Fibroblast of skin of abdomen (primary cell): Measurements from ENCODE around the gene TMBIM4. TPM values are rescaled to one million over a fixed set of nuclear protein-coding genes. Genes with fewer than 3 reads are reported as not detected.
"Not testable (repeated sequence)": the region's sequence is repeated elsewhere in the genome, so short reads cannot be mapped to it uniquely, and the experiment has no call there.

ENCODE experiments used
- DNase-seq: peaks from one replicate; pipeline ENCODE4 v3.0.0-alpha.2; 2013
- polyA plus RNA-seq, 2 experiments: library from polyadenylated mRNA; unstranded; fragments of 120-200 nt; gene quantifications; one replicate each; pipeline ENCODE4 v1.2.1, GENCODE V29; 2013; ENCODE audit not compliant: insufficient read length in 2 of 2

The TMBIM4 gene, protein sequence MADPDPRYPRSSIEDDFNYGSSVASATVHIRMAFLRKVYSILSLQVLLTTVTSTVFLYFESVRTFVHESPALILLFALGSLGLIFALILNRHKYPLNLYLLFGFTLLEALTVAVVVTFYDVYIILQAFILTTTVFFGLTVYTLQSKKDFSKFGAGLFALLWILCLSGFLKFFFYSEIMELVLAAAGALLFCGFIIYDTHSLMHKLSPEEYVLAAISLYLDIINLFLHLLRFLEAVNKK
- 49.3 TPM for polyA plus RNA-seq (2013, experiment 1 of 2; ENCODE audit: insufficient read length)
- polyA plus RNA-seq (2013, experiment 2 of 2; ENCODE audit: insufficient read length) = 55.9 TPM

DNA sequence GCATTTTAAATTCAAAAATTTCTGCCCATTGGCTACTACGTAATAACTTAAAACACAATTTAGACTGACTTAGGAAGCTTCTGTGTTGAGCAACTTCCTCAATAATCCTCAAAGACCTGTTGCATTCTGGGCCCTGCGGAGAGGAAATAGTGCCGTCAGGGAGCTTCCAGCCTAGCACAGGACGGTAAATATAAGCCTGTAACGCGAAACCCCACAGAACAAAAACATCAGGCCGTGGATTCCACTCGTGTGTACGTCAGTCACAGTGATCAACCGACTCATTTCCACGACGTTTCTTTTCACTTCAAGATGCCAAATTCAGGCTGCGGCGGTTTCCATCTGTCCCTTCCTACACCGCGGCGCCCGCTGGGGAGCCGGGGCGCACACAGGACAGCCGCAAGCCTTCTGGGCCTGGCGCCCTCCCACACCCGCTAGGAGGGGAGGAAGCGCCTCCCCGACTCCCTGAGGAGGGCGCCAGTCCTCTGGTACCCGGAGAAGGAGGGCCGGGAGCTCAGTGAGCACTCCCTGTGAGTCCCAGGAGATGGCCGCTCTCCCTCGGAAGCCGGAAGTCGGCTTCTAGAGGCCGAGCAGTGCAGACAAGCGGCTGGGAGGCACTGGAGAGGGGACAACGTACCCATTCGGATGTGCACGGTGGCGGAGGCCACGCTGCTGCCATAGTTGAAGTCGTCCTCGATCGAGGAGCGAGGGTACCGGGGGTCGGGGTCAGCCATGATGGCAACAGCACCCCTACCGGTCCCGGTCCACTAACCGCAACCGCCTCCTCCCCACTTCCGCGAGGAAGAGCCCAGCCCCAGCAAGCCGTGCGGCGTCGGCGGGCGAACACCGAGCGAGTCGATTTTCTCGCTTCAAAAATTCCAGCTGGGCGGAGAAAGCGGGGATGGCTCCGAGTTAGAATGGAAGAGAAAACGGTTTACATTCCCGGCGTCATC lies at the start of gene TMBIM4:
Gene TMBIM4, minus strand, starts transcription at position 776 of the 950 bp plus-strand sequence. Its CDS starts 45 bp downstream, at position 731.
- peak; percentile 94 for DNase-seq

GRCh38 chr12:66217342-66217917 lies 47.6 kb upstream of the TMBIM4 start:
- DNase-seq = no peak

DNA sequence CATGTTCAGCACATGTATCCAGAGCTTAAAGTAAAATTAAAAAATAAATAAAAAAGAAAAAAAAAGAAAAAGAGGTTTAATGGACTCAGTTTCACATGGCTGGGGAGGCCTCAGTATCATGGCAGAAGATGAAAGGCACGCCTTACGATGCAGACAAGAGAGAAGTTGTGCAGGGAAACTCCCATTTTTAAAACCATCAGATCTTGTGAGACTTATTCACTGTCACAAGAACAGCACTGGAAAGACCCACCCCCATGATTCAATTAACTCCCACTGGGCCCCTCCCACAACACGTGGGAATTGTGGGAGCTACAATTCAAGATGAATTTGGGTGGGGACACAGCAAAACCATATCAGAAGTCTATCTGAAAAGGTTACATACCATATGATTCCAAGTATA lies 43.2 kb upstream of the TMBIM4 start:
- DNase-seq = not testable (repeated sequence)

DNA sequence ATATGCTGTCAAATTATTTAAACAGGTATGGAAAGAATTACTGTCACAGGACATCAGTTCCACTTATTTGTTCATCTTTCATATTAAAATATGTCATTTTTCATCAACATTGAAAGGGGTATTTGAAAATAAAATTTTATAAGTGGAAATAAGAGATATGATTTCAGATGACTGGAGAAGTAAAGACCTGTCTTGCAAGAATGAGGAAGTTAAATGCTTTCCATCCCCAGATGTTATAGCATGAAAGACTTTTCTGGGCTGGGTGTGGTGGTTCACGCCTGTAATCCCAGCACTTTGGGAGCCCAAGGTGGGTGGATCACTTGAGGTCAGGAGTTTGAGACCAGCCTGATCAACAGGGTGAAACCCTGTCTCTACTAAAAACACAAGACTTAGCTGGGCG lies 41.8 kb upstream of the TMBIM4 start:
- not testable (repeated sequence) for DNase-seq

GRCh38 chr12:66210840-66211239 lies 41.0 kb upstream of the TMBIM4 start:
- peak; percentile 16 for DNase-seq

DNA sequence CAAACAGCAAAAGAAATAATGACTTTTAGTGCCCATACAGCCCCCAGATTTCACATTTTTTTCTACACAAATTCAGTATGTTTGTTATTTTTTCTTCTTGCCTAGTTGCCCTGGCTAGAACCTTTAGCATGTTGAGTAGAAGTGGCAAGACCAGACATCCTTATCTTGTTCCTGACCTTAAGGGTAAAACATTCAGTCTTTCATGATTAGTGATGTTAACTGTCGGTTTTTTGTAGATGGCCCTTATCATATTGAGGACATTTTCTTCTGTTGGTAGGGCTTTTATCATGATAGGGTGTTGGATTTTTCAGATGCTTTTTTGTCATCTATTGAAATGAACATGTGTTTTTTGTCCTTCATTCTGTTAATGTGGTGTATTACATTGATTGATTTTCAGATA lies 36.3 kb upstream of the TMBIM4 start:
- no peak for DNase-seq

DNA sequence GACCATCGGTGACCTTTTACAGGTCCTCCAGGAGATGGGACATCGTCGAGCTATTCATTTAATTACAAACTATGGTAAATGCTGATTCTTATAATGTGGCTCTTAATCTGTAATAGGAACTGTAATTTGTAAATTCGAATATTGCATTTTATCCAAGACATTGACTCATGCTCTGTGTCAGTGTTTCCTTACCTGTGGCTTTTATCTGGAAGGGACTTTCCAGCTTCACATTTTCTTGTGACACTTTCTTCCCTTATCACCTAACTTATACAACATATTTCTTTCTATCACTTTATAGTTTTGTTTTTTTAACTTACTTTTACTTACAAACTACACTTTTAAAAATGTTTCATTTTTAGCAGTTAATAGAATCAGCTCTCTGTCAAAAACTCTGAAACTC lies 34.0 kb upstream of the TMBIM4 start:
- no peak for DNase-seq

DNA sequence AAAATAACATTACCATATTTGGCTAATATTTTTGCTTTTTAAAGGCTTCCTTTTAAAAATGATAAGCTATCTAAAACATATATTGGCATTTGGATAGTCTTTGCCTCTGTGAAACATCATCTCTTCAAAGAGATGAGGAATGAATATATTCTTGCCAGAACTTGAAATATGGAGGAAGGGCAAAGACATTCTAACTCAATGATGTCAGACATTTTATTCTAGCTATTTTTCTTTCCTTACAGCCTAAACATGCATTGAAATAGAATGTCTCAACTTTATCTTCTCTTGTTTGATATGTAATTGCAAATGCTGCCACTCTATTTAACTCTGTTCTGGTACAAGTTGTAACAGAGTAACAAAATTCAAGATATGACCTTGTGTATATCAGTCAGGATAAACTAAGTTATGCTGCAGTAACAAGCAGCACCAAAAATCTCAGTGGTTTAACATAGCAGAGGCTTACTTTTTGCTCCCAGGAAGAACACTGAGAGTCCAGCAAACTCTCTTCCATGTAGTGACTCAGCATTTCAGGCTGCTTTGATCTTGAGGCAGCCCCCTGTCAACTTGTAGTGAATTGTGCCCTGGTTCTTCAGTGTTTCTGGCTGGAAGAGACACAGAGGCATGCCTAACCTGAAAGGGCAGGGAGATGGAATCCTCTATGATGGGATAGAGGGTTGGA lies 30.2 kb upstream of the TMBIM4 start:
- no peak for DNase-seq

- DNase-seq = no peak
These were observed 29.3 kb upstream of the TMBIM4 start for GRCh38 chr12:66199141-66199540.

GRCh38 chr12:66197495-66197921 lies 27.7 kb upstream of the TMBIM4 start:
- peak; percentile 35 for DNase-seq

- DNase-seq = peak; percentile 17
These were observed 27.0 kb upstream of the TMBIM4 start for GRCh38 chr12:66196806-66197205.

DNA sequence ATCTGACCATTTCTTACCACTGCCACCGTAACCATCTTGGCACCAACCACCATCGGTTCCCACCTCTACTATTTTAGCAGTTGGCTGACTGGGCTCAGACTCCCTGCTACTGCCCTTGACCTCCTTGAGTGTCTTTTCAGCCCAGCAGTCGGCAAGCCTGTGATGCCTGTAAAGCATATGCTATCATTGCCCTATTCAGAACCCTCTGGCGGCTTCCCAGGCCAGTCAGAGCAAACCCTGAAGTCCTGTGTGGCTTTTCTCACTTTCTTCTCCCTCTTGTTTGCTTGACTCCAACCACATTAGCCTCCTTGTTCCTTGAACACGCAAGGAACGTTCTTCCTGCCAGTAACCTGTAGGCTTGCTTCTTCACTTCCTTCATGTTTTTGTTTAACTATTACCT lies 25.4 kb upstream of the TMBIM4 start:
- no peak for DNase-seq

DNA sequence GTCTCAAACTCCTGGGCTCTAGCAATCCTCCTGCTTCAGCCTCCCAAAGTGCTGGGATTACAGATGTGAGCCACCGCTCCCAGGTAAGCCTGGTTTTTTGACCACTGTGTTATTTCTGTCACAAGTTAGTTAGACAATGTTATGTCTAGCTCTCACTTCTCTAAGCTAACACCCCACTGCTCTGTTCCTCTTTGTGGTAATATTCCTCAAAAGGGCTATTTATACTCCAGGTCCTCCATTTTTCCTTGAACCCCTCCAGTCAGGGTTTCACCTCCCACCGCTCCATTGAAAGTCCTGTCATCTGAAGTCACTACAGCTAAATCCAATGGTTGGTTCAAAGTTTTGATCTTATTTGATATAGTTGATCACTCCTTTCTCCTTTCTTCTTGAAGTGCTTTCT lies 24.3 kb upstream of the TMBIM4 start:
- DNase-seq = no peak

DNA sequence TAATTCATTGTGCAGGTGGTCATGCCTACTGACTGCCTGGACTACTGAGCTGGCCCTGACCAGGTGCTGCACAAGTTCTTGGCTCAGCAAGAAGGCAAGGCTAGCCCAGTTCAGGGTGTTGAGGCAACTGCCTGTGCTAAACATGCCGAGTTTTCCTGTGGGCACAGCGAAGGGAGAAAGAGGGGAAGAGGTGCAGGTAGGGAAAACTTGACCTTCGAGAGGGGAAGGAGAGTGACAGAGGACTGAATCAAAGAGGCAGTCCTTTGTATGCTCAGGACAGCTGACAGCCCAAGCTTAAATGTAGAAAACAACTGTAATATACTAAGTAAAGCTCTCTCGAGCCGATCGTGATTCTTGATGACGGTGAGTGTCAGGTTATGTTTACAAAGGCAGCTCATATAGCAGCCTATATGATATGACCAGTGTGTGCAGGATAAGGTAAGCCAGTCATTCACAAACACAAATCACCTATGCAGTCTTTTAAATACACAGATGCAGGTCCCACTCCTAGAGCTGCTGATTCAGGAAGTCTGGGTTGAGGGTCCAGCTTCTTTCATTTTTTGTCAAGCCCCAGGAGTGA lies 21.8 kb upstream of the TMBIM4 start:
- DNase-seq = no peak

GRCh38 chr12:66190519-66191370 lies 20.9 kb upstream of the TMBIM4 start:
- DNase-seq = no peak

- DNase-seq = no peak
These were observed 20.1 kb upstream of the TMBIM4 start for GRCh38 chr12:66189889-66190288.

GRCh38 chr12:66189486-66189843 lies 19.7 kb upstream of the TMBIM4 start:
- DNase-seq = no peak

GRCh38 chr12:66188584-66189485 lies 19.0 kb upstream of the TMBIM4 start, which contains the start of gene IRAK3:
TSS of gene IRAK3 (plus strand) at chr12:66189214. CDS start at chr12:66189300, 86 bp downstream.
- peak; percentile 37 for DNase-seq

DNA sequence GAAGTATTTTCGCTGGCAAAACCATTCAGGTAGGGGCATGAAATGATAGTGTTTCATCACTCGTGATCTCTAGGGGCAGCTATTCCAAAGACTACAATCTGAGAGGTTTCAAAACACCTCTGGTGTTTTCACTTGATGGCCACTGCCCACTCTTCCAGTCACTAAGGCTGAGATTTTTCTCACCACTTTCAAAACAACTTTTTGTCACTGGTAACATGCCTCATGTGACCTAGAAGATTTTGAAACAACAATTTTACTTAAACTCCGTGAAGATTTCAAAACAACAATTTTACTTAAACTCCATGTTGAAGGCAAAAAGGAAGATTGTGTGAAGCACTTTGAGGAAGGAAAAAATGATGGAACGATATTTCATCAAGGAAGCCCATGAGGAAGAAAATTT lies 18.0 kb upstream of the TMBIM4 start:
- DNase-seq = no peak

DNA sequence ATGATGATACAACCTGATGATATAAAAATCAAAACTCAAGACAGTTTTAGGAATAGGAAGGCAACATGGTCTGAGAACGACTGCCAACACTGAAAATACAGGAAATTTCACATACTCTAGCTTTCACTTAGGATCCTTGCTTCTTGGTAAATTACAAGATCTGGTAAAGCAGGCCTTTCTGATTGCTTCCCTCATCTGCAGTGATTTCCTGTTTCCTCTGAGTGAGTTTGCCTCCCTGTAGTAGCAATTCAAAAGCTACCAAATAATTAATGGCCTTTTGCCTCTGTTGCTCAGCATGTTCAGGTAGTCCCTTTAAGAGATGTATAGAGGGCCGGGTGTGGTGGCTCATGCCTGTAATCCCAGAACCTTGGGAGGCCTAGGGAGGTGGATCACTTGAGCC lies 17.2 kb upstream of the TMBIM4 start:
- DNase-seq = no peak
